Karpas-422 (cell line): ENCODE data around the gene C17orf67. TPM values are rescaled to one million over a fixed set of nuclear protein-coding genes. Genes with fewer than 3 reads are reported as not detected.

Source experiments
- DNase-seq: peaks from one replicate; pipeline ENCODE4 v3.0.0-alpha.2; 2015
- H2AFZ ChIP-seq: fragments of 200-600 bp; sonication (generic); 2 replicates; pipeline ENCODE4 v1.6.1; 2014; ENCODE audit warnings: antibody characterized with exemption, low read length, mixed read lengths
- H3K27ac ChIP-seq: fragments of 200-600 bp; sonication (generic); 2 replicates; pipeline ENCODE4 v1.5.1; 2014; ENCODE audit warnings: mild to moderate bottlenecking, low read length, moderate library complexity
- H3K27me3 ChIP-seq: fragments of 200-600 bp; sonication (generic); 2 replicates; pipeline ENCODE4 v1.6.1; 2014; ENCODE audit warnings: low read length, mixed read lengths
- H3K36me3 ChIP-seq: fragments of 200-600 bp; sonication (generic); 2 replicates; pipeline ENCODE4 v1.6.1; 2014; ENCODE audit warnings: low read length, mixed read lengths; ENCODE audit not compliant: insufficient read depth
- H3K4me1 ChIP-seq: fragments of 200-600 bp; sonication (generic); 2 replicates; pipeline ENCODE4 v1.6.1; 2014; ENCODE audit warnings: mild to moderate bottlenecking, low read length, mixed read lengths
- H3K4me2 ChIP-seq: fragments of 200-600 bp; sonication (generic); 2 replicates; pipeline ENCODE4 v1.6.1; 2014; ENCODE audit warnings: low read length, low read depth, mild to moderate bottlenecking; ENCODE audit not compliant: poor library complexity, severe bottlenecking
- H3K4me3 ChIP-seq: fragments of 200-600 bp; sonication (generic); 2 replicates; pipeline ENCODE4 v1.5.1; 2014; ENCODE audit warnings: mild to moderate bottlenecking, antibody characterized with exemption, low read length, mixed read lengths
- H3K79me2 ChIP-seq: fragments of 200-600 bp; sonication (generic); 2 replicates; pipeline ENCODE4 v1.6.1; 2014; ENCODE audit warnings: mild to moderate bottlenecking, low read length, mixed read lengths
- H3K9ac ChIP-seq: fragments of 200-600 bp; sonication (generic); 2 replicates; pipeline ENCODE4 v1.6.0; 2014; ENCODE audit warnings: low read length
- H3K9me2 ChIP-seq: fragments of 200-600 bp; sonication (generic), shearing (Covaris generic); replicated peaks from 2 replicates; pipeline ENCODE4 v1.6.0; 2014; ENCODE audit warnings: mild to moderate bottlenecking, low read length, moderate library complexity; ENCODE audit not compliant: insufficient read depth
- H3K9me3 ChIP-seq: fragments of 300-700, 200-600 bp; sonication (generic); 2 replicates; pipeline ENCODE4 v1.6.1; 2014; ENCODE audit warnings: low read length, mixed read lengths
- H4K20me1 ChIP-seq: fragments of 200-600 bp; sonication (generic); 2 replicates; pipeline ENCODE4 v1.6.1; 2014; ENCODE audit warnings: mild to moderate bottlenecking, antibody characterized with exemption, low read length, low read depth; ENCODE audit not compliant: insufficient read depth
- total RNA-seq: library from RNA; depleted of rRNA; stranded (reverse); fragments of >200 nt; shearing (Covaris generic); gene quantifications from 2 replicates; pipeline ENCODE4 v1.2.3, GENCODE V29; 2014; ENCODE audit warnings: low replicate concordance

Gene C17orf67
- total RNA-seq, 1 experiment from 2014 or later: not detected

GRCh38 chr17:56847106-56847505 is 13.4 kb upstream of the C17orf67 start:
- Histone ChIP-seq H3K79me2 (no peaks in the 10 kb centered on the region), H3K36me3 (no peaks in the 10 kb centered on the region), H3K9ac (no peak overlapping the region), H3K9me3 (no peaks in the 10 kb centered on the region), H3K27me3 (no peaks in the 10 kb centered on the region), H3K9me2 (no peaks in the 10 kb centered on the region), H3K4me1 (peaks cover 10% of the 10 kb centered on the region; the same call in 1 of the 2 replicates), H3K27ac (no peak overlapping the region), H2AFZ (no peak overlapping the region), H3K4me3 (no peak overlapping the region), H3K4me2 (no peak overlapping the region), H4K20me1 (no peaks in the 10 kb centered on the region)
- DNase-seq: no peak

- no peaks in the 10 kb centered on the region for H4K20me1 ChIP-seq
- DNase-seq: no peak
- H3K9me3 ChIP-seq: no peaks in the 10 kb centered on the region
- peaks cover 10% of the 10 kb centered on the region; the same call in 1 of the 2 replicates for H3K4me1 ChIP-seq
- H3K27ac ChIP-seq: no peak overlapping the region
- H3K9ac ChIP-seq: no peak overlapping the region
- no peaks in the 10 kb centered on the region for H3K36me3 ChIP-seq
- no peaks in the 10 kb centered on the region for H3K79me2 ChIP-seq
- no peaks in the 10 kb centered on the region for H3K9me2 ChIP-seq
- H3K4me3 ChIP-seq: no peak overlapping the region
- no peak overlapping the region for H2AFZ ChIP-seq
- no peaks in the 10 kb centered on the region for H3K27me3 ChIP-seq
- H3K4me2 ChIP-seq: no peak overlapping the region
Observed at GRCh38 chr17:56845934-56846333, 12.2 kb upstream of the C17orf67 start.

GRCh38 chr17:56842577-56842976 is 8.9 kb upstream of the C17orf67 start:
- Histone ChIP-seq H3K27ac (no peak overlapping the region), H2AFZ (no peak overlapping the region), H3K79me2 (no peaks in the 10 kb centered on the region), H3K9ac (no peak overlapping the region), H3K36me3 (no peaks in the 10 kb centered on the region), H3K4me3 (no peak overlapping the region), H3K9me3 (no peaks in the 10 kb centered on the region), H3K4me2 (no peak overlapping the region), H3K27me3 (no peaks in the 10 kb centered on the region), H3K9me2 (no peaks in the 10 kb centered on the region), H3K4me1 (no peaks in the 10 kb centered on the region), H4K20me1 (no peaks in the 10 kb centered on the region; the same call in 1 of the 2 replicates)
- no peak for DNase-seq

- Histone ChIP-seq H3K27me3 (peaks cover 4% of the 10 kb centered on the region; the same call in 1 of the 2 replicates), H3K27ac (no peak overlapping the region), H3K9me3 (no peaks in the 10 kb centered on the region), H3K9me2 (no peaks in the 10 kb centered on the region), H3K36me3 (no peaks in the 10 kb centered on the region), H2AFZ (no peak overlapping the region), H3K4me2 (no peak overlapping the region), H4K20me1 (peaks cover 4% of the 10 kb centered on the region; the same call in 1 of the 2 replicates), H3K4me1 (peaks cover 36% of the 10 kb centered on the region), H3K9ac (no peak overlapping the region), H3K79me2 (no peaks in the 10 kb centered on the region), H3K4me3 (no peak overlapping the region)
- DNase-seq: no peak
Observed at GRCh38 chr17:56838687-56839086, 5.0 kb upstream of the C17orf67 start.

- Histone ChIP-seq H3K9me3 (no peaks in the 10 kb centered on the region), H2AFZ (no peak overlapping the region), H3K27ac (no peak overlapping the region), H3K36me3 (no peaks in the 10 kb centered on the region), H3K27me3 (peaks cover 4% of the 10 kb centered on the region; the same call in 1 of the 2 replicates), H3K4me2 (peak overlapping the region; percentile 59), H4K20me1 (peaks cover 4% of the 10 kb centered on the region; the same call in 1 of the 2 replicates), H3K79me2 (no peaks in the 10 kb centered on the region), H3K4me1 (peaks cover 50% of the 10 kb centered on the region), H3K4me3 (no peak overlapping the region), H3K9ac (no peak overlapping the region), H3K9me2 (no peaks in the 10 kb centered on the region)
- no peak for DNase-seq
Observed at GRCh38 chr17:56835264-56835585, 1.5 kb upstream of the C17orf67 start.

- Histone ChIP-seq H3K4me1 (peaks cover 50% of the 10 kb centered on the region), H3K4me3 (peak overlapping the region; percentile 73; the same call in 1 of the 2 replicates), H3K9me3 (no peaks in the 10 kb centered on the region)
Observed at GRCh38 chr17:56834380-56835263, 902 bp upstream of the C17orf67 start.

GRCh38 chr17:56833057-56833808 is 487 bp downstream of the C17orf67 start:
- peak overlapping the region; percentile 73 for H3K4me3 ChIP-seq

More at GRCh38 chr17:56834380-56835263, 902 bp upstream of the C17orf67 start:
- Histone ChIP-seq H3K79me2 (no peaks in the 10 kb centered on the region), H3K27me3 (peaks cover 4% of the 10 kb centered on the region; the same call in 1 of the 2 replicates), H3K27ac (no peak overlapping the region), H2AFZ (peak overlapping the region; percentile 58; the same call in 1 of the 2 replicates), H3K9me2 (no peaks in the 10 kb centered on the region), H3K36me3 (no peaks in the 10 kb centered on the region), H4K20me1 (peaks cover 4% of the 10 kb centered on the region; the same call in 1 of the 2 replicates), H3K4me2 (peak overlapping the region; percentile 72), H3K9ac (no peak overlapping the region)
- DNase-seq: peak; percentile 10

GRCh38 chr17:56832446-56832845 is 1.3 kb downstream of the C17orf67 start:
- H3K9me2 ChIP-seq: no peaks in the 10 kb centered on the region
- peaks cover 4% of the 10 kb centered on the region; the same call in 1 of the 2 replicates for H3K27me3 ChIP-seq
- peak overlapping the region; percentile 72 for H3K4me2 ChIP-seq
- peak overlapping the region; percentile 73; the same call in 1 of the 2 replicates for H3K9ac ChIP-seq
- H4K20me1 ChIP-seq: peaks cover 4% of the 10 kb centered on the region; the same call in 1 of the 2 replicates
- H3K79me2 ChIP-seq: no peaks in the 10 kb centered on the region
- no peaks in the 10 kb centered on the region for H3K9me3 ChIP-seq
- H3K36me3 ChIP-seq: no peaks in the 10 kb centered on the region
- peak overlapping the region; percentile 73 for H3K4me3 ChIP-seq
- peaks cover 50% of the 10 kb centered on the region for H3K4me1 ChIP-seq
- DNase-seq: no peak
- no peak overlapping the region for H2AFZ ChIP-seq
- no peak overlapping the region for H3K27ac ChIP-seq

More at GRCh38 chr17:56833057-56833808, 487 bp downstream of the C17orf67 start:
- H3K4me1 ChIP-seq: peaks cover 50% of the 10 kb centered on the region
- peak overlapping the region; percentile 72 for H3K4me2 ChIP-seq
- no peaks in the 10 kb centered on the region for H3K36me3 ChIP-seq
- H2AFZ ChIP-seq: peak overlapping the region; percentile 88
- H3K9me3 ChIP-seq: no peaks in the 10 kb centered on the region
- peaks cover 4% of the 10 kb centered on the region; the same call in 1 of the 2 replicates for H3K27me3 ChIP-seq
- H3K27ac ChIP-seq: no peak overlapping the region
- peak; percentile 75 for DNase-seq
- H3K9ac ChIP-seq: peak overlapping the region; percentile 73
- H4K20me1 ChIP-seq: peaks cover 4% of the 10 kb centered on the region; the same call in 1 of the 2 replicates
- H3K79me2 ChIP-seq: no peaks in the 10 kb centered on the region
- no peaks in the 10 kb centered on the region for H3K9me2 ChIP-seq
